Astrocyte (in vitro differentiated cells and primary cell): ENCODE results near the gene PRSS1. TPM values are rescaled to one million over a fixed set of nuclear protein-coding genes. Genes with fewer than 3 reads are reported as not detected.

Experiments
- DNase-seq: peaks from one replicate; pipeline ENCODE4 v3.0.0-alpha.2; 2010; ENCODE audit warnings: low read depth
- FAIRE-seq: peaks from 2 replicates; lab custom pipeline; 2011; peaks lifted over from hg19 to GRCh38; lab: Jason Lieb, UNC
- H2AFZ ChIP-seq: 2 replicates; pipeline ENCODE4 v1.6.0; 2012; ENCODE audit warnings: low read depth, low read length, inconsistent platforms
- H3K27ac ChIP-seq: 2 replicates; pipeline ENCODE4 v1.5.1; 2011; ENCODE audit warnings: low read depth, low read length, inconsistent platforms
- H3K27me3 ChIP-seq: 2 replicates; pipeline ENCODE4 v1.6.0; 2011; ENCODE audit warnings: low read length, inconsistent platforms; ENCODE audit not compliant: insufficient read depth
- H3K36me3 ChIP-seq: 2 replicates; pipeline ENCODE4 v1.5.1; 2011; ENCODE audit warnings: low read length, inconsistent platforms; ENCODE audit not compliant: insufficient read depth
- H3K4me1 ChIP-seq: 2 replicates; pipeline ENCODE4 v1.5.1; 2011; ENCODE audit warnings: low read length, inconsistent platforms; ENCODE audit not compliant: insufficient read depth
- H3K4me2 ChIP-seq: 2 replicates; pipeline ENCODE4 v1.6.0; 2012; ENCODE audit warnings: low read length, inconsistent platforms
- H3K4me3 ChIP-seq: 2 replicates; pipeline ENCODE4 v1.5.1; 2011; ENCODE audit warnings: low read depth, mild to moderate bottlenecking, low read length, inconsistent platforms; ENCODE audit not compliant: insufficient read depth
- H3K79me2 ChIP-seq: 2 replicates; pipeline ENCODE4 v1.6.0; 2012; ENCODE audit warnings: mild to moderate bottlenecking, low read length, inconsistent platforms; ENCODE audit not compliant: insufficient read depth
- H3K9ac ChIP-seq: 2 replicates; pipeline ENCODE4 v1.6.0; 2012; ENCODE audit warnings: mild to moderate bottlenecking, low read length, inconsistent platforms
- H3K9me3 ChIP-seq: 2 replicates; pipeline ENCODE4 v1.5.1; 2012; ENCODE audit warnings: low read depth, mild to moderate bottlenecking, low read length, inconsistent platforms; ENCODE audit not compliant: insufficient read depth
- H4K20me1 ChIP-seq: 2 replicates; pipeline ENCODE4 v1.6.0; 2012; ENCODE audit warnings: low read length, inconsistent platforms; ENCODE audit not compliant: insufficient read depth
- H3K27ac Mint-ChIP-seq: one replicate; pipeline ENCODE4 v1.8.0; 2021; ENCODE audit warnings: mild to moderate bottlenecking, mixed read lengths; ENCODE audit not compliant: unreplicated experiment
- H3K27me3 Mint-ChIP-seq: one replicate; pipeline ENCODE4 v1.8.0; 2021; ENCODE audit warnings: low read depth, mixed read lengths; ENCODE audit not compliant: unreplicated experiment
- H3K36me3 Mint-ChIP-seq: one replicate; pipeline ENCODE4 v1.8.0; 2021; ENCODE audit warnings: low read depth, mixed read lengths; ENCODE audit not compliant: unreplicated experiment
- H3K4me1 Mint-ChIP-seq: one replicate; pipeline ENCODE4 v1.8.0; 2021; ENCODE audit warnings: low read depth, mixed read lengths; ENCODE audit not compliant: unreplicated experiment
- H3K4me3 Mint-ChIP-seq: one replicate; pipeline ENCODE4 v1.8.0; 2021; ENCODE audit warnings: mild to moderate bottlenecking, moderate library complexity, mixed read lengths; ENCODE audit not compliant: unreplicated experiment
- H3K9me3 Mint-ChIP-seq: one replicate; pipeline ENCODE4 v1.8.0; 2021; ENCODE audit warnings: mild to moderate bottlenecking, mixed read lengths; ENCODE audit not compliant: unreplicated experiment
- CTCF ChIP-seq: IDR thresholded peaks from 2 replicates; pipeline ENCODE4 v1.5.1; 2011; ENCODE audit warnings: low read depth, mild to moderate bottlenecking, inconsistent platforms, low read length, moderate library complexity; ENCODE audit not compliant: insufficient read depth
- EZH2 ChIP-seq: IDR thresholded peaks from 2 replicates; pipeline ENCODE4 v1.6.1; 2012; ENCODE audit warnings: mild to moderate bottlenecking, low read length, inconsistent platforms; ENCODE audit not compliant: insufficient read depth
- total RNA-seq: library from RNA; stranded (reverse); gene quantifications from 2 replicates; pipeline ENCODE4 v1.2.1, GENCODE V29; 2021

PRSS1 gene
- total RNA-seq, 1 donor from 2014 or later = not detected

DNA sequence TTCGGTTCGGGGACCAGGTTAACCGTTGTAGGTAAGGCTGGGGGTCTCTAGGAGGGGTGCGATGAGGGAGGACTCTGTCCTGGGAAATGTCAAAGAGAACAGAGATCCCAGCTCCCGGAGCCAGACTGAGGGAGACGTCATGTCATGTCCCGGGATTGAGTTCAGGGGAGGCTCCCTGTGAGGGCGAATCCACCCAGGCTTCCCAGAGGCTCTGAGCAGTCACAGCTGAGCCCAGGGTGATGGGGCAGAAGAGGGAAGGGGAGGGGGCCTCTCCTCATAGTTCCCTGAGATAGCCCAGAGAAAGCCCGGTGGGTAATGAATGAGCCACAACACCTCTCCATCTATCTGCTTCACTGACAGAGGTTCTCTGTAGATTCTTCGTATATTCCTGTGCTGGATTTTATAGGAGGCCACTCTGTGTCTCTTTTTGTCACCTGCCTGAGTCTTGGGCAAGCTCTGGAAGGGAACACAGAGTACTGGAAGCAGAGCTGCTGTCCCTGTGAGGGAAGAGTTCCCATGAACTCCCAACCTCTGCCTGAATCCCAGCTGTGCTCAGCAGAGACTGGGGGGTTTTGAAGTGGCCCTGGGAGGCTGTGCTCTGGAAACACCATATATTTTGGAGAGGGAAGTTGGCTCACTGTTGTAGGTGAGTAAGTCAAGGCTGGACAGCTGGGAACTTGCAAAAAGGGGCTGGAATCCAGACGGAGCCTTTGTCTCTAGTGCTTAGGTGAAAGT is 37.9 kb downstream of the PRSS1 start:
- no peak overlapping the region for H3K9ac ChIP-seq
- Mint-ChIP-seq H3K9me3 (peaks cover 5% of the 10 kb centered on the region), H3K27me3 (peaks cover 25% of the 10 kb centered on the region), H3K4me3 (no peak overlapping the region), H3K36me3 (no peaks in the 10 kb centered on the region), H3K27ac (no peak overlapping the region), H3K4me1 (peaks cover 19% of the 10 kb centered on the region)
- no peak overlapping the region for H3K4me3 ChIP-seq
- TF ChIP-seq EZH2 (no peak), CTCF (no peak)
- FAIRE-seq (no peak), DNase-seq (no peak)
- H3K4me2 ChIP-seq = no peak overlapping the region
- H3K27ac ChIP-seq = no peak overlapping the region
- peaks cover 3% of the 10 kb centered on the region for H3K4me1 ChIP-seq
- no peaks in the 10 kb centered on the region for H4K20me1 ChIP-seq
- H3K27me3 ChIP-seq = no peaks in the 10 kb centered on the region
- no peaks in the 10 kb centered on the region for H3K9me3 ChIP-seq
- H3K36me3 ChIP-seq = no peaks in the 10 kb centered on the region
- no peaks in the 10 kb centered on the region for H3K79me2 ChIP-seq
- no peak overlapping the region for H2AFZ ChIP-seq

DNA sequence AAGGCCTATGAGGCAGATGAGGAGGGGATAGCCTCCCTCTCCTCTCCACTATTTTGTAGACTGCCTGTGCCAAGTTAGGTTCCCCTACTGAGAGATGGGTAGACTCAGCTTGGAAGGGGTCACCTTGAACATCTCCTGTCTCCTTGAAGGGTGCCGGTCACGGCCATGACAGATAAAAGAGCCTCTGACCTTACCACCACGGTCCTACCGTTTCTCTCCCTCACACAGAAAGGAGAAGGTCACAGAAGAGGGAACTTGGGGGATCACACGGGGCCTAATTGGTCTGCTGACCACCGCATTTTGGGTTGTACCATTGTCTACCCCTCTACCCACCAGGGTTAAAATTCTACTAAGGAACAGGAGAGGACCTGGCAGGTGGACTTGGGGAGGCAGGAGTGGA is 38.5 kb downstream of the PRSS1 start:
- H3K27me3 Mint-ChIP-seq = peaks cover 23% of the 10 kb centered on the region
- Histone ChIP-seq H2AFZ (no peak overlapping the region), H3K4me2 (no peak overlapping the region), H3K4me3 (no peak overlapping the region), H3K4me1 (peaks cover 2% of the 10 kb centered on the region), H3K36me3 (no peaks in the 10 kb centered on the region), H3K27ac (no peak overlapping the region), H3K9me3 (no peaks in the 10 kb centered on the region), H3K27me3 (no peaks in the 10 kb centered on the region), H3K9ac (no peak overlapping the region), H3K79me2 (no peaks in the 10 kb centered on the region), H4K20me1 (no peaks in the 10 kb centered on the region)
- H3K9me3 Mint-ChIP-seq = peaks cover 5% of the 10 kb centered on the region
- no peak for FAIRE-seq
- peaks cover 24% of the 10 kb centered on the region for H3K4me1 Mint-ChIP-seq
- no peak overlapping the region for H3K4me3 Mint-ChIP-seq
- TF ChIP-seq EZH2 (no peak), CTCF (no peak)
- DNase-seq = no peak
- H3K36me3 Mint-ChIP-seq = no peaks in the 10 kb centered on the region
- no peak overlapping the region for H3K27ac Mint-ChIP-seq
